D721Med (cell line): ENCODE data around the gene PEX11A.

ENCODE experiments used
- DNase-seq: peaks from one replicate; pipeline ENCODE4 v3.0.0; 2011; ENCODE audit warnings: low spot score; ENCODE audit not compliant: insufficient read length
- FAIRE-seq: peaks from 2 replicates; lab custom pipeline; 2011; peaks lifted over from hg19 to GRCh38; lab: Jason Lieb, UNC
- CTCF ChIP-seq: IDR thresholded peaks from 2 replicates; pipeline ENCODE4 v1.5.1; 2012; ENCODE audit warnings: mild to moderate bottlenecking, control low read depth; ENCODE audit not compliant: insufficient read depth; ENCODE audit errors: missing control alignments

Gene PEX11A

GRCh38 chr15:89669941-89670340, 20.6 kb downstream of the PEX11A start:
- TF ChIP-seq CTCF = no peak
- DNase-seq = no peak
- FAIRE-seq = no peak

DNA sequence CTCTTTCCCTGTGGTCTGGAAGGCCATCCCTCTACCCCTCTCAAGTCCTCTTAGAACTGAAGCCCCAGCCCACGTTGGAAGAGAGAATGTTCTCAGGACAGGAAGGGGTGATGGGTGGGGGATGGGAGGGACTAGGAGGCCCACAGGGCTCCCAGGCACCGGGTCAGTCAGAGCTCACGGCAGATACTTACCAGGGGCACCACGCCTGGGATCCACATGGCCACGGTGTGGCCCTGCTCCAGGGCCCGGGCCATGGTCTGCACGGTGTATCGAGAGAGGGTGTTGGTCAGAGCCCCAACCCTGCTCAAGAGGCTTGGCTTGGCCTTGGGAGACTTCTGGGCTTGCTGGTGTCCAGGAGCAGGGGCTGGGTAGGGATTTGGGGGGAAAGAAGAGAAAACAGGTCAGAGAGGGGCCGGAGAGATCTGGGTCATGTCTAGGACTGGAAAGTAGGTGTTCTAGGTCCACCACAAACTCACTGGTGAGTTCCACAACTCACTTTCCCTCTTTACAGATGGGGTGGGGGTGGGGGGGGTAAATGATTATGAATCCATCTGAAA, 21.2 kb downstream of the PEX11A start:
- no peak for TF ChIP-seq CTCF
- DNase-seq = no peak
- no peak for FAIRE-seq

- FAIRE-seq (no peak), DNase-seq (no peak)
- no peak for TF ChIP-seq CTCF
These were observed 22.4 kb downstream of the PEX11A start for GRCh38 chr15:89668171-89668570.

GRCh38 chr15:89667706-89667960, 22.9 kb downstream of the PEX11A start:
- TF ChIP-seq CTCF = no peak
- DNase-seq (no peak), FAIRE-seq (no peak)

GRCh38 chr15:89666858-89667705, 23.5 kb downstream of the PEX11A start:
- no peak for TF ChIP-seq CTCF
- no peak for FAIRE-seq
- DNase-seq = no peak

- no peak for TF ChIP-seq CTCF
- FAIRE-seq = no peak
- DNase-seq = no peak
These were observed 24.2 kb downstream of the PEX11A start for GRCh38 chr15:89666184-89666857.

GRCh38 chr15:89665449-89666181, 24.9 kb downstream of the PEX11A start:
- no peak for FAIRE-seq
- TF ChIP-seq CTCF = no peak
- DNase-seq = no peak
